Endodermal cell (in vitro differentiated cells): ENCODE measurements around the gene DOK3. TPM values are rescaled to one million over a fixed set of nuclear protein-coding genes. Genes with fewer than 3 reads are reported as not detected.

ENCODE experiments used
- DNase-seq: peaks from one replicate; pipeline ENCODE4 v3.0.0-alpha.2; 2017
- H3K27ac ChIP-seq: 2 replicates; pipeline ENCODE4 v1.5.1; 2013; ENCODE audit warnings: mild to moderate bottlenecking, low read depth, low read length, moderate library complexity
- H3K27me3 ChIP-seq: 2 replicates; pipeline ENCODE4 v1.6.1; 2013; ENCODE audit warnings: mild to moderate bottlenecking, low read length, moderate library complexity; ENCODE audit not compliant: insufficient read depth, control insufficient read depth, poor library complexity, severe bottlenecking
- H3K36me3 ChIP-seq: 2 replicates; pipeline ENCODE4 v1.7.0; 2013; ENCODE audit warnings: mild to moderate bottlenecking, low read length, moderate library complexity; ENCODE audit not compliant: control insufficient read depth, insufficient read depth
- H3K4me1 ChIP-seq: one replicate; pipeline ENCODE4 v1.7.0; 2013; ENCODE audit warnings: low read length; ENCODE audit not compliant: control insufficient read depth, insufficient read depth
- H3K4me3 ChIP-seq: 2 replicates; pipeline ENCODE4 v1.5.1; 2013; ENCODE audit warnings: mild to moderate bottlenecking, low read length, moderate library complexity
- H3K9ac ChIP-seq: 2 replicates; pipeline ENCODE4 v1.6.1; 2013; ENCODE audit warnings: mild to moderate bottlenecking, low read length, moderate library complexity; ENCODE audit not compliant: poor library complexity, severe bottlenecking; ENCODE audit errors: extremely low read depth
- H3K9me3 ChIP-seq: 2 replicates; pipeline ENCODE4 v1.6.1; 2013; ENCODE audit warnings: mild to moderate bottlenecking, low read length, moderate library complexity; ENCODE audit not compliant: control insufficient read depth
- H3K27ac Mint-ChIP-seq: 2 replicates; pipeline ENCODE4 v1.8.0; 2020; ENCODE audit warnings: mixed read lengths
- H3K27me3 Mint-ChIP-seq: 2 replicates; pipeline ENCODE4 v1.8.0; 2021; ENCODE audit warnings: mild to moderate bottlenecking, mixed read lengths; ENCODE audit not compliant: insufficient read depth
- H3K36me3 Mint-ChIP-seq: 2 replicates; pipeline ENCODE4 v1.8.0; 2020; ENCODE audit warnings: low read depth, mixed read lengths
- H3K4me1 Mint-ChIP-seq: 2 replicates; pipeline ENCODE4 v1.8.0; 2020; ENCODE audit warnings: mixed read lengths
- H3K4me3 Mint-ChIP-seq: 2 replicates; pipeline ENCODE4 v1.8.0; 2020; ENCODE audit warnings: mild to moderate bottlenecking, moderate library complexity, mixed read lengths
- H3K9me3 Mint-ChIP-seq: 2 replicates; pipeline ENCODE4 v1.8.0; 2020; ENCODE audit warnings: mild to moderate bottlenecking, mixed read lengths
- CTCF ChIP-seq: fragments of 200-600 bp; sonication (generic); conservative IDR thresholded peaks from 2 replicates; pipeline ENCODE4 v1.5.0; 2021; ENCODE audit warnings: antibody characterized with exemption, mild to moderate bottlenecking
- WGBS, 2 experiments: methylation state at CpG; one replicate each; pipeline versions ENCODE4 v1.1.5 to v1.1.7; 2013; ENCODE audit warnings: missing lambda C conversion rate in 2 of 2, mixed read lengths in 1 of 2; ENCODE audit not compliant: insufficient coverage in 1 of 2, insufficient read length in 1 of 2; 5-methylcytosine and 5-hydroxymethylcytosine counted together
- total RNA-seq, 2 donors: library from RNA; stranded (reverse); fragmentation: NEBNext Ultra II Directional in 1 of 2; extraction: Animal tissue kit (Norgen Biotek cat#: 25700) in 1 of 2; gene quantifications; 2 replicates in 1 of 2; 3 replicates in 1 of 2; pipeline ENCODE4 v1.2.1, GENCODE V29; 2021

The DOK3 gene
- total RNA-seq, 2 donors from 2014 or later = 2.1 to 7.7 TPM

GRCh38 chr5:177466861-177467260 lies 42.8 kb downstream of the DOK3 start:
- no peak for TF ChIP-seq CTCF
- H3K4me3 ChIP-seq = no peak overlapping the region
- no peak overlapping the region for H3K27ac Mint-ChIP-seq
- H3K9me3 Mint-ChIP-seq = peaks cover 10% of the 10 kb centered on the region
- WGBS, 2 experiments = 95 to 97% methylated on average over 23 to 25 of the region's 25 CpGs
- H3K27me3 Mint-ChIP-seq = no peaks in the 10 kb centered on the region
- no peak overlapping the region for H3K27ac ChIP-seq
- H3K36me3 Mint-ChIP-seq = peaks cover 81% of the 10 kb centered on the region
- peaks cover 15% of the 10 kb centered on the region for H3K4me1 Mint-ChIP-seq
- H3K4me3 Mint-ChIP-seq = no peak overlapping the region
- H3K4me1 ChIP-seq = peaks cover 20% of the 10 kb centered on the region
- H3K9me3 ChIP-seq = peaks cover 14% of the 10 kb centered on the region
- peaks cover 89% of the 10 kb centered on the region for H3K36me3 ChIP-seq
- H3K9ac ChIP-seq = no peak overlapping the region
- no peaks in the 10 kb centered on the region for H3K27me3 ChIP-seq
- no peak for DNase-seq

GRCh38 chr5:177465044-177465443 lies 44.6 kb downstream of the DOK3 start:
- Histone ChIP-seq H3K27ac (no peak overlapping the region), H3K27me3 (no peaks in the 10 kb centered on the region), H3K4me3 (no peak overlapping the region), H3K9me3 (peaks cover 14% of the 10 kb centered on the region), H3K4me1 (peaks cover 3% of the 10 kb centered on the region), H3K9ac (no peak overlapping the region), H3K36me3 (peaks cover 88% of the 10 kb centered on the region)
- no peak for DNase-seq
- H3K27ac Mint-ChIP-seq = no peak overlapping the region
- H3K36me3 Mint-ChIP-seq = peaks cover 77% of the 10 kb centered on the region
- H3K27me3 Mint-ChIP-seq = no peaks in the 10 kb centered on the region
- WGBS, 2 experiments = 78 to 86% methylated on average over 6 to 8 of the region's 11 CpGs
- peaks cover 10% of the 10 kb centered on the region for H3K9me3 Mint-ChIP-seq
- peaks cover 6% of the 10 kb centered on the region for H3K4me1 Mint-ChIP-seq
- H3K4me3 Mint-ChIP-seq = no peak overlapping the region
- no peak for TF ChIP-seq CTCF

- no peak overlapping the region for H3K4me3 Mint-ChIP-seq
- peaks cover 2% of the 10 kb centered on the region for H3K4me1 Mint-ChIP-seq
- H3K9me3 Mint-ChIP-seq = peaks cover 10% of the 10 kb centered on the region
- no peak overlapping the region for H3K27ac ChIP-seq
- H3K27ac Mint-ChIP-seq = no peak overlapping the region
- H3K4me1 ChIP-seq = no peaks in the 10 kb centered on the region
- TF ChIP-seq CTCF = no peak
- H3K27me3 Mint-ChIP-seq = no peaks in the 10 kb centered on the region
- peaks cover 85% of the 10 kb centered on the region for H3K36me3 ChIP-seq
- H3K36me3 Mint-ChIP-seq = peaks cover 69% of the 10 kb centered on the region
- no peaks in the 10 kb centered on the region for H3K27me3 ChIP-seq
- WGBS, 2 experiments = 94% methylated on average over 17 to 27 of the region's 27 CpGs
- no peak overlapping the region for H3K4me3 ChIP-seq
- no peak for DNase-seq
- H3K9me3 ChIP-seq = peaks cover 14% of the 10 kb centered on the region
- H3K9ac ChIP-seq = no peak overlapping the region
These were observed 47.5 kb downstream of the DOK3 start for GRCh38 chr5:177462021-177462670.
